OCI-LY7 (cell line): ENCODE measurements around the gene TNS2. TPM values are rescaled to one million over a fixed set of nuclear protein-coding genes. Genes with fewer than 3 reads are reported as not detected.

Experiments
- BruUV-seq: library from RNA; stranded (reverse); fragments of 400-500 nt; replicated peaks from 2 replicates; lab custom pipeline; 2021; lab: Mats Ljungman, UMichigan
- CTCF ChIA-PET: fragments of 300-600 bp; sonication (Branson Sonifier 250); formaldehyde crosslinking; loops from one replicate; lab custom pipeline; 2022; ENCODE audit warnings: antibody characterized with exemption; ENCODE audit not compliant: unreplicated experiment; lab: Charles Lee
- POLR2A ChIA-PET: fragments of 300-600 bp; sonication (Branson Sonifier 250); formaldehyde crosslinking; loops from one replicate; lab custom pipeline; 2022; ENCODE audit warnings: antibody characterized with exemption; lab: Charles Lee
- DNase-seq: peaks from one replicate; pipeline ENCODE4 v3.0.0-alpha.2; 2015; ENCODE audit warnings: low spot score
- H2AFZ ChIP-seq: fragments of 200-600 bp; sonication (generic), shearing (Covaris generic); 2 replicates; pipeline ENCODE4 v1.6.1; 2014; ENCODE audit warnings: mild to moderate bottlenecking, antibody characterized with exemption, low read length, moderate library complexity
- H3K27ac ChIP-seq: fragments of 200-600 bp; sonication (generic); 2 replicates; pipeline ENCODE4 v1.5.1; 2014; ENCODE audit warnings: mixed run types, low read depth, mild to moderate bottlenecking, moderate library complexity, low read length, inconsistent platforms; ENCODE audit not compliant: poor library complexity, severe bottlenecking
- H3K36me3 ChIP-seq: fragments of 200-600 bp; sonication (generic); 2 replicates; pipeline ENCODE4 v1.6.1; 2014; ENCODE audit warnings: mild to moderate bottlenecking, antibody characterized with exemption, low read length, moderate library complexity, mixed read lengths; ENCODE audit not compliant: insufficient read depth
- H3K4me1 ChIP-seq: fragments of 200-600 bp; sonication (generic); 2 replicates; pipeline ENCODE4 v1.5.1; 2014; ENCODE audit warnings: mild to moderate bottlenecking, low read length; ENCODE audit not compliant: insufficient read depth, poor library complexity, severe bottlenecking
- H3K4me2 ChIP-seq: fragments of 200-600 bp; sonication (generic); 2 replicates; pipeline ENCODE4 v1.6.1; 2014; ENCODE audit warnings: mild to moderate bottlenecking, low read length
- H3K4me3 ChIP-seq: fragments of 200-600 bp; sonication (generic); 2 replicates; pipeline ENCODE4 v1.5.1; 2014; ENCODE audit warnings: mild to moderate bottlenecking, low read depth, low read length; ENCODE audit not compliant: poor library complexity, severe bottlenecking
- H3K79me2 ChIP-seq: fragments of 200-600 bp; sonication (generic); 2 replicates; pipeline ENCODE4 v1.6.1; 2016; ENCODE audit warnings: low read depth, mild to moderate bottlenecking, low read length, moderate library complexity, mixed read lengths; ENCODE audit not compliant: insufficient read depth
- H3K9me2 ChIP-seq: fragments of 200-600 bp; sonication (generic); 2 replicates; pipeline ENCODE4 v1.6.1; 2016; ENCODE audit warnings: mild to moderate bottlenecking, low read length, mixed read lengths; ENCODE audit not compliant: insufficient read depth
- H3K9me3 ChIP-seq: fragments of 200-600 bp; sonication (generic); 2 replicates; pipeline ENCODE4 v1.6.1; 2014; ENCODE audit warnings: mild to moderate bottlenecking, mixed run types, low read length, mixed read lengths
- H4K20me1 ChIP-seq: fragments of 200-600 bp; sonication (generic); 2 replicates; pipeline ENCODE4 v1.6.1; 2014; ENCODE audit warnings: mild to moderate bottlenecking, antibody characterized with exemption, low read length, moderate library complexity, mixed read lengths; ENCODE audit not compliant: insufficient read depth
- EZH2phosphoT487 ChIP-seq: fragments of 200-600 bp; sonication (generic); IDR thresholded peaks from 2 replicates; pipeline ENCODE4 v1.6.1; 2018; ENCODE audit warnings: low read depth, borderline replicate concordance, mild to moderate bottlenecking, mixed run types, antibody characterized with exemption, low read length, moderate library complexity, mixed read lengths
- intact Hi-C: fragments of 100-400 bp; cut with micrococcal nuclease; formaldehyde crosslinking; loops from one replicate; pipeline ENCODE4 v1.10.0; 2022; ENCODE audit not compliant: unreplicated experiment
- total RNA-seq, 2 experiments: library from RNA; depleted of rRNA in 1 of 2; stranded (reverse); fragments of >200 nt in 1 of 2; shearing (Covaris generic) in 1 of 2; gene quantifications; 2 replicates each; pipeline ENCODE4 v1.2.3, GENCODE V29; 2014 to 2022
- TF ChIP-seq, protein P1 (sequence below): fragments of 200-600 bp; sonication (generic); conservative IDR thresholded peaks from 2 replicates; pipeline ENCODE4 v1.5.1; 2014; ENCODE audit warnings: mild to moderate bottlenecking, antibody characterized with exemption, low read length, moderate library complexity, mixed read lengths

Gene TNS2
- total RNA-seq, 2 experiments from 2014 or later = 0.25 to 1.6 TPM

DNA sequence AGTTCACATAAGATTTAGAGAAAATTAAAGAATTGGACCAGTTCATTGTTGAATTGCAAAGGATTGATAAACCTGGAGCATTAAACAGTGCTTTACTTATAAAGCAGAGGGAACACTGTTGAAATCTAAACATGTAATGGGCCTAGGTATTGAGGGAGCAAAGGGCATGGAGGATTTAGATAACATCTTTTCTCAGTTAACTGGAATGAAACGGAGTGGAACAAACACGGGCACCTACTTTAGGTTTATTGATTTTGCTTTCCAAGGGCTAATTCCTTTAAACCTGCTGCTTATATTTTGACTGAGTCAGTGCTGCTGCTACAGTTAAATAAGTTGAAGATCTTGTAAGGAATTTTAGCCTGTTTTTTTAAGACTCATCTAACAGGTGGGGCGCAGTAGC lies 38.0 kb upstream of the TNS2 start:
- Histone ChIP-seq H3K4me3 (peak overlapping the region; percentile 77), H3K27ac (no peak overlapping the region), H4K20me1 (peaks cover 71% of the 10 kb centered on the region), H3K4me2 (peak overlapping the region; percentile 90; the same call in 1 of the 2 replicates), H3K9me2 (no peaks in the 10 kb centered on the region), H3K36me3 (peaks cover 99% of the 10 kb centered on the region), H3K79me2 (peaks cover 100% of the 10 kb centered on the region), H2AFZ (no peak overlapping the region), H3K4me1 (peaks cover 41% of the 10 kb centered on the region), H3K9me3 (peaks cover 9% of the 10 kb centered on the region; the same call in 1 of the 2 replicates)
- intact Hi-C loops = no loop called here
- ChIA-PET CTCF (no interaction called here), POLR2A (no interaction called here)
- BruUV-seq = no TSS peak
- DNase-seq = no peak
- TF ChIP-seq, protein P1, sequence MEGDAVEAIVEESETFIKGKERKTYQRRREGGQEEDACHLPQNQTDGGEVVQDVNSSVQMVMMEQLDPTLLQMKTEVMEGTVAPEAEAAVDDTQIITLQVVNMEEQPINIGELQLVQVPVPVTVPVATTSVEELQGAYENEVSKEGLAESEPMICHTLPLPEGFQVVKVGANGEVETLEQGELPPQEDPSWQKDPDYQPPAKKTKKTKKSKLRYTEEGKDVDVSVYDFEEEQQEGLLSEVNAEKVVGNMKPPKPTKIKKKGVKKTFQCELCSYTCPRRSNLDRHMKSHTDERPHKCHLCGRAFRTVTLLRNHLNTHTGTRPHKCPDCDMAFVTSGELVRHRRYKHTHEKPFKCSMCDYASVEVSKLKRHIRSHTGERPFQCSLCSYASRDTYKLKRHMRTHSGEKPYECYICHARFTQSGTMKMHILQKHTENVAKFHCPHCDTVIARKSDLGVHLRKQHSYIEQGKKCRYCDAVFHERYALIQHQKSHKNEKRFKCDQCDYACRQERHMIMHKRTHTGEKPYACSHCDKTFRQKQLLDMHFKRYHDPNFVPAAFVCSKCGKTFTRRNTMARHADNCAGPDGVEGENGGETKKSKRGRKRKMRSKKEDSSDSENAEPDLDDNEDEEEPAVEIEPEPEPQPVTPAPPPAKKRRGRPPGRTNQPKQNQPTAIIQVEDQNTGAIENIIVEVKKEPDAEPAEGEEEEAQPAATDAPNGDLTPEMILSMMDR = no peak
- no peak for TF ChIP-seq EZH2phosphoT487

DNA sequence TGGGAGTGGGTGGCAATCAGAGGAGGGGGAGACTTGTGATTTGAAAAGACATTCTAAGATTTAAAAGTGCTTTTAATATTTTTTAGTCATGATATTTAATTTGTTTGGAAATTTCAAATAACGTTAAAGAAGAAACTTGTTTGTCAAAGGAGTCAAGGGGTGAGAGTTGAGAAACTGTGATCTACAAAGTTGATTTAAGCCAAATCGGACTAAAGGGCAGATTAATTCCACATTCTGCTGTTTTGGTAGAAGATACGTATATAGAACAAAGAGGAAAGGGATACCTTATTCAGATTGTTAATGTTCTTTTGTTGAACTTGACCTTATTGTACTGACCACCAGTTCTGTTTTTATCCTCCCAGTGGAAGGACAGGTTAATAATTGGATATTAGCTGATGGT lies 36.9 kb upstream of the TNS2 start:
- Histone ChIP-seq H3K79me2 (peaks cover 100% of the 10 kb centered on the region), H3K4me2 (no peak overlapping the region), H3K9me3 (peaks cover 9% of the 10 kb centered on the region; the same call in 1 of the 2 replicates), H3K27ac (no peak overlapping the region), H2AFZ (no peak overlapping the region), H3K36me3 (peaks cover 99% of the 10 kb centered on the region), H3K4me3 (no peak overlapping the region), H4K20me1 (peaks cover 66% of the 10 kb centered on the region), H3K9me2 (no peaks in the 10 kb centered on the region), H3K4me1 (peaks cover 38% of the 10 kb centered on the region)
- intact Hi-C loops = no loop called here
- BruUV-seq = no TSS peak
- DNase-seq = no peak
- CTCF ChIA-PET = no interaction called here
- POLR2A ChIA-PET = no interaction called here
- TF ChIP-seq EZH2phosphoT487 = no peak
- TF ChIP-seq, protein P1 = no peak

DNA sequence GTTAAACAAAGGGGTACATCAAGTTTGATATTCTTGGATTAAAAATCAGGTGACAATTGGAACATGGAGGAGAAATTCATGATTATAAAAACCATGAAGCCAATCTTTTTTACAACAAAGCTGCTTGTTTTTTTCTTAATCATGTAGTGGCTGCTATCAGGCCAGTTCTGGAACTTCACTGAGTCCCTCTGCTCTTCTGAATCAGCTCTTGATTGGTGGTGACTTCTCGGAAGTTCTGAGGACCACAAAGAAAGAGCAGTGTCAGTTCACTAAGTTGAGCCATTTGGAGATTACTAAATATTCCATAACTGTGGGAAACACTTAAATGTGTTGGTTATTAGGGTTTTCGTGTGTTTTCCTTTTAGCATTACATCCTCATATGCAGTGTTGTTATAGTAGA lies 35.2 kb upstream of the TNS2 start:
- H3K36me3 ChIP-seq = peaks cover 98% of the 10 kb centered on the region
- no TSS peak for BruUV-seq

More for the DNA sequence above, 35.2 kb upstream of the TNS2 start:
- H3K4me2 ChIP-seq = no peak overlapping the region
- peaks cover 52% of the 10 kb centered on the region for H4K20me1 ChIP-seq
- ChIA-PET CTCF (no interaction called here), POLR2A (interaction anchor here (1.3 kb wide), 1 partner anchor 12 kb away, joined by 3 read pairs; no protein-coding TSS in a partner anchor)
- H3K79me2 ChIP-seq = peaks cover 91% of the 10 kb centered on the region
- H3K4me3 ChIP-seq = no peak overlapping the region
- DNase-seq = no peak
- H2AFZ ChIP-seq = no peak overlapping the region
- intact Hi-C loops = no loop called here
- peaks cover 20% of the 10 kb centered on the region for H3K4me1 ChIP-seq
- no peak overlapping the region for H3K27ac ChIP-seq
- no peak for TF ChIP-seq EZH2phosphoT487
- TF ChIP-seq, protein P1 = no peak
- no peaks in the 10 kb centered on the region for H3K9me2 ChIP-seq
- peaks cover 9% of the 10 kb centered on the region; the same call in 1 of the 2 replicates for H3K9me3 ChIP-seq
